GM19452 (cell line): ENCODE measurements around the gene CAMKK2.
"Not testable (repeated sequence)": the region's sequence is repeated elsewhere in the genome, so short reads cannot be mapped to it uniquely, and the experiment has no call there.

Experiments used
- ATAC-seq: cut with Tn5 transposase; IDR thresholded peaks from one replicate; pipeline ENCODE4 v1.9.1; 2021; ENCODE audit not compliant: unreplicated experiment

Gene CAMKK2

GRCh38 chr12:121280531-121280930, 16.0 kb downstream of the CAMKK2 start:
- ATAC-seq = not testable (repeated sequence)

- ATAC-seq = no peak
Measured at GRCh38 chr12:121279507-121279915, 17.0 kb downstream of the CAMKK2 start.

- ATAC-seq = no peak
Measured at GRCh38 chr12:121279071-121279375, 17.5 kb downstream of the CAMKK2 start.

GRCh38 chr12:121278169-121279070, 18.1 kb downstream of the CAMKK2 start:
- no peak for ATAC-seq

GRCh38 chr12:121277374-121277759, 19.1 kb downstream of the CAMKK2 start:
- ATAC-seq = no peak

GRCh38 chr12:121274036-121274763, 22.3 kb downstream of the CAMKK2 start:
- ATAC-seq = no peak

- ATAC-seq = no peak
Measured at GRCh38 chr12:121273364-121273896, 23.1 kb downstream of the CAMKK2 start.

- no peak for ATAC-seq
Measured at GRCh38 chr12:121267822-121268221, 28.7 kb downstream of the CAMKK2 start.

GRCh38 chr12:121264951-121265515, 31.5 kb downstream of the CAMKK2 start:
- no peak for ATAC-seq

- ATAC-seq = no peak
Measured at GRCh38 chr12:121264135-121264534, 32.4 kb downstream of the CAMKK2 start.

GRCh38 chr12:121263206-121263935, 33.1 kb downstream of the CAMKK2 start:
- no peak for ATAC-seq

- ATAC-seq = no peak
Measured at GRCh38 chr12:121261398-121261797, 35.1 kb downstream of the CAMKK2 start.

- ATAC-seq = no peak
Measured at GRCh38 chr12:121260091-121260490, 36.4 kb downstream of the CAMKK2 start.

- ATAC-seq = no peak
Measured at GRCh38 chr12:121259074-121259473, 37.4 kb downstream of the CAMKK2 start.

- ATAC-seq = not testable (repeated sequence)
Measured at GRCh38 chr12:121257704-121258449, 38.6 kb downstream of the CAMKK2 start.

- ATAC-seq = no peak
Measured at GRCh38 chr12:121255433-121255832, 41.1 kb downstream of the CAMKK2 start.

- ATAC-seq = no peak
Measured at GRCh38 chr12:121253638-121254335, 42.7 kb downstream of the CAMKK2 start.

GRCh38 chr12:121252712-121253345, 43.7 kb downstream of the CAMKK2 start:
- no peak for ATAC-seq

- ATAC-seq = no peak
Measured at GRCh38 chr12:121251838-121252237, 44.7 kb downstream of the CAMKK2 start.
